ENCODE data around the gene OR2T11.
"Not testable (repeated sequence)": the region's sequence is repeated elsewhere in the genome, so short reads cannot be mapped to it uniquely, and the experiment has no call there.

- TF ChIP-seq, protein P1, sequence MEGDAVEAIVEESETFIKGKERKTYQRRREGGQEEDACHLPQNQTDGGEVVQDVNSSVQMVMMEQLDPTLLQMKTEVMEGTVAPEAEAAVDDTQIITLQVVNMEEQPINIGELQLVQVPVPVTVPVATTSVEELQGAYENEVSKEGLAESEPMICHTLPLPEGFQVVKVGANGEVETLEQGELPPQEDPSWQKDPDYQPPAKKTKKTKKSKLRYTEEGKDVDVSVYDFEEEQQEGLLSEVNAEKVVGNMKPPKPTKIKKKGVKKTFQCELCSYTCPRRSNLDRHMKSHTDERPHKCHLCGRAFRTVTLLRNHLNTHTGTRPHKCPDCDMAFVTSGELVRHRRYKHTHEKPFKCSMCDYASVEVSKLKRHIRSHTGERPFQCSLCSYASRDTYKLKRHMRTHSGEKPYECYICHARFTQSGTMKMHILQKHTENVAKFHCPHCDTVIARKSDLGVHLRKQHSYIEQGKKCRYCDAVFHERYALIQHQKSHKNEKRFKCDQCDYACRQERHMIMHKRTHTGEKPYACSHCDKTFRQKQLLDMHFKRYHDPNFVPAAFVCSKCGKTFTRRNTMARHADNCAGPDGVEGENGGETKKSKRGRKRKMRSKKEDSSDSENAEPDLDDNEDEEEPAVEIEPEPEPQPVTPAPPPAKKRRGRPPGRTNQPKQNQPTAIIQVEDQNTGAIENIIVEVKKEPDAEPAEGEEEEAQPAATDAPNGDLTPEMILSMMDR (IDR thresholded peaks at IDR 0.05): not testable (repeated sequence)
- not testable (repeated sequence) for TF ChIP-seq EZH2phosphoT487 (IDR thresholded peaks at IDR 0.05)
These were observed 14.1 kb upstream of the OR2T11 start for GRCh38 chr1:248648770-248649536.

All from neural progenitor cell (in vitro differentiated cells).